ENCODE results near the gene CLEC2L. TPM values are rescaled to one million over a fixed set of nuclear protein-coding genes. Genes with fewer than 3 reads are reported as not detected.

The CLEC2L gene
- total and polyA plus RNA-seq, 4 donors = 0.05 TPM; not detected in 3

- no peak for TF ChIP-seq CTCF (IDR thresholded peaks at IDR 0.05; ENCODE audit: low read depth, low read length, missing input control)
- TF ChIP-seq HNF4G (IDR thresholded peaks at IDR 0.05) = no peak
Observed at GRCh38 chr7:139562961-139563565, 39.6 kb downstream of the CLEC2L start (continued).

GRCh38 chr7:139563856-139564255 is 40.4 kb downstream of the CLEC2L start:
- no peak for DNase-seq (ENCODE audit: low spot score)
- Histone ChIP-seq H3K9me3 (ENCODE audit: control insufficient read depth in 4 of 4, low read length in 3 of 4) (no peaks in the 10 kb centered on the region), H3K36me3 (ENCODE audit: control insufficient read depth in 4 of 4, insufficient read depth in 3 of 4, low read depth in 1 of 4, low read length in 3 of 4) (peaks cover 0 to 7% (median 1%) of the 10 kb centered on the region in 4 donors), H3K4me1 (ENCODE audit: control insufficient read depth in 4 of 4, insufficient read depth in 4 of 4, low read length in 3 of 4) (no peaks in the 10 kb centered on the region), H3K4me3 (ENCODE audit: low read depth in 1 of 3, low read length in 3 of 3) (no peak overlapping the region), H3K27me3 (ENCODE audit: control insufficient read depth in 4 of 4, insufficient read depth in 4 of 4, low read length in 3 of 4) (no peaks in the 10 kb centered on the region), H3K9ac (ENCODE audit: low read depth in 1 of 2, low read length in 2 of 2) (no peak overlapping the region), H3K27ac (ENCODE audit: low read depth in 1 of 2, low read length in 2 of 2) (no peak overlapping the region)
- 90% methylated on average over 5 of the region's 5 CpGs for WGBS
- TF ChIP-seq MAX (IDR thresholded peaks at IDR 0.05) (no peak), FOXA1 (IDR thresholded peaks at IDR 0.05) (no peak), HNF4G (IDR thresholded peaks at IDR 0.05) (no peak), NR2F2 (IDR thresholded peaks at IDR 0.05) (no peak), ZBTB33 (IDR thresholded peaks at IDR 0.05) (no peak), FOXA2 (IDR thresholded peaks at IDR 0.05) (no peak), SP1 (IDR thresholded peaks at IDR 0.05) (no peak), RXRA (IDR thresholded peaks at IDR 0.05) (no peak), EGR1 (IDR thresholded peaks at IDR 0.05; ENCODE audit: low read depth in 2 of 2) (no peak), GABPA (IDR thresholded peaks at IDR 0.05 in 1 of 2, conservative IDR thresholded peaks at IDR 0.05 in 1 of 2) (no peak), REST (IDR thresholded peaks at IDR 0.05) (no peak), RAD21 (IDR thresholded peaks at IDR 0.05) (no peak), ATF3 (IDR thresholded peaks at IDR 0.05) (no peak), TAF1 (conservative IDR thresholded peaks at IDR 0.05) (no peak), CTCF (IDR thresholded peaks at IDR 0.05; ENCODE audit: low read depth, low read length, missing input control) (no peak), JUND (IDR thresholded peaks at IDR 0.05) (no peak), HNF4A (conservative IDR thresholded peaks at IDR 0.05) (no peak)

Measured in liver (tissue), 9 donors.